ENCODE results near the gene ATP6V1D. TPM values are rescaled to one million over a fixed set of nuclear protein-coding genes. Genes with fewer than 3 reads are reported as not detected.
"Not testable (repeated sequence)": the region's sequence is repeated elsewhere in the genome, so short reads cannot be mapped to it uniquely, and the experiment has no call there.

The ATP6V1D gene
- total and polyA plus RNA-seq, 10 donors = 15.0 to 72.6 (median 46.3) TPM

DNA sequence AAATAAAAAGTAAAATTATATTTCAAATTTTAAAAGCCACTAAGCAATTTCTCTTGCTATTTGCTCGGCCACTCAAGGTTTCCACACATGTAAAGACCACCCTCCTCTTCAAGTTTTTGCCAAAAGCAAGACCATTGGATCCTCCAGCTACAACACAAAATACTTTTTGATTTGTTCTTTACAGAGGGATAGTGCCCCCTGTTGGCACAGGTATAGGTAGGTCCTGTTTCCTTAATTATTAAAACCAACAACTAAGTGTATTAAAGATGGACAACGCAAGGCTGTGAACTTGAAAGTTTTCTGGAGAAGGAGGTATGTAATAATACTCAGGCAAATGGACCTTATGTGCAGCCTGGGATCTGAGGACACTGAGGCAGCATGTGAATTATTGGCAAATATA is 23.8 kb downstream of the ATP6V1D start:
- 91 to 100% (median 98%) methylated on average over 2 of the region's 2 CpGs for WGBS, 5 donors
- intact Hi-C loops (cut with DNase I; ENCODE audit: low total_unique reads) = no loop called here
- no peaks in the 10 kb centered on the region for H3K9me3 ChIP-seq
- peaks cover 3 to 99% (median 74%) of the 10 kb centered on the region in 6 donors for H3K36me3 ChIP-seq
- TF ChIP-seq POLR2A (IDR thresholded peaks at IDR 0.05) (no peak), CTCF (IDR thresholded peaks at IDR 0.05 in 8 of 11, conservative IDR thresholded peaks at IDR 0.05 in 3 of 11) (peak in 3 of 11 experiments; percentile 15 to 33 (median 23)), POLR2AphosphoS5 (IDR thresholded peaks at IDR 0.05) (no peak)
- no peak for DNase-seq
- H3K27me3 ChIP-seq (replicated peaks in 1 of 7) = no peaks in the 10 kb centered on the region
- no peak overlapping the region for H3K27ac ChIP-seq
- no peak overlapping the region for H3K4me3 ChIP-seq
- no peaks in the 10 kb centered on the region for H3K4me1 ChIP-seq

GRCh38 chr14:67332468-67332867 is 27.1 kb downstream of the ATP6V1D start:
- no peaks in the 10 kb centered on the region for H3K27me3 ChIP-seq (replicated peaks in 1 of 7)
- H3K4me1 ChIP-seq = no peaks in the 10 kb centered on the region
- no peak for DNase-seq
- intact Hi-C loops (cut with DNase I; ENCODE audit: low total_unique reads) = no loop called here
- TF ChIP-seq CTCF (IDR thresholded peaks at IDR 0.05 in 8 of 11, conservative IDR thresholded peaks at IDR 0.05 in 3 of 11) = no peak
- no peak for TF ChIP-seq POLR2AphosphoS5 (IDR thresholded peaks at IDR 0.05)
- H3K4me3 ChIP-seq = no peak overlapping the region
- no peaks in the 10 kb centered on the region for H3K9me3 ChIP-seq
- H3K36me3 ChIP-seq = peaks cover 3 to 91% (median 46%) of the 10 kb centered on the region in 6 donors
- H3K27ac ChIP-seq = no peak overlapping the region
- 93 to 97% (median 95%) methylated on average over 5 of the region's 5 CpGs for WGBS, 5 donors

GRCh38 chr14:67331368-67332125 is 28.1 kb downstream of the ATP6V1D start:
- Histone ChIP-seq H3K4me3 (no peak overlapping the region), H3K4me1 (no peaks in the 10 kb centered on the region), H3K9me3 (no peaks in the 10 kb centered on the region), H3K27me3 (replicated peaks in 1 of 7) (no peaks in the 10 kb centered on the region), H3K27ac (no peak overlapping the region), H3K36me3 (peaks cover 3 to 91% (median 37%) of the 10 kb centered on the region in 6 donors)
- DNase-seq = no peak
- 90 to 95% (median 94%) methylated on average over 5 of the region's 5 CpGs for WGBS, 5 donors
- TF ChIP-seq POLR2AphosphoS5 (IDR thresholded peaks at IDR 0.05) = no peak
- intact Hi-C loops (cut with DNase I; ENCODE audit: low total_unique reads) = no loop called here

DNA sequence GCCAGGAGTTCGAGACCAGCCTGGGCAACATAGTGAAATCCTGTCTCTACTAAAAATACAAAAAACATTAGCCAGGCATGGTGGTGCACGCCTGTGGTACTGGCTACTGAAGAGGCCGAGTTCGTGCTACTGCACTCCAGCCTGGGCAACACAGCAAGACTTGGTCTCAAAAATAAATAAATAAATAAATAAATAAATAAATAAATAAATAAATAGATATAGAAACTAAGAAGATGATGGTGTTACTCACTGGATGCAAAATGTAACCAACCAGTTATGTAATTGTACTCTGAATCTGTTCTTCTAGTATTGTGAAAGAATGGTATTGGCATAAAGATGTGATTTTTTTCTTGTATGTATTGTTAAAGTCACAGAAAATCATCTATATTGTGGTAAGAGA is 29.9 kb downstream of the ATP6V1D start:
- H3K27me3 ChIP-seq (replicated peaks in 1 of 7); H3K4me3 ChIP-seq; DNase-seq; H3K27ac ChIP-seq; intact Hi-C loops (cut with DNase I; ENCODE audit: low total_unique reads); H3K9me3 ChIP-seq; H3K4me1 ChIP-seq: not testable (repeated sequence)
- WGBS, 5 donors = 96 to 98% (median 98%) methylated on average over 4 of the region's 4 CpGs
- peaks cover 3 to 88% (median 30%) of the 10 kb centered on the region in 6 donors for H3K36me3 ChIP-seq

GRCh38 chr14:67319142-67319541 is 40.5 kb downstream of the ATP6V1D start:
- Histone ChIP-seq H3K36me3 (peaks cover 0 to 92% (median 28%) of the 10 kb centered on the region in 6 donors), H3K9me3 (no peaks in the 10 kb centered on the region), H3K27me3 (replicated peaks in 1 of 7) (no peaks in the 10 kb centered on the region), H3K4me3 (no peak overlapping the region), H3K4me1 (no peaks in the 10 kb centered on the region), H3K27ac (no peak overlapping the region)
- no peak for TF ChIP-seq POLR2AphosphoS5 (IDR thresholded peaks at IDR 0.05)
- no peak for TF ChIP-seq POLR2A (IDR thresholded peaks at IDR 0.05)
- no peak for TF ChIP-seq CTCF (IDR thresholded peaks at IDR 0.05 in 8 of 11, conservative IDR thresholded peaks at IDR 0.05 in 3 of 11)
- DNase-seq = no peak
- intact Hi-C loops (cut with DNase I; ENCODE audit: low total_unique reads) = no loop called here

Measured in spleen (tissue), 11 donors.